ENCODE results near the gene FERMT3.

GRCh38 chr11:64224891-64225607 lies 18.5 kb downstream of the FERMT3 start:
- no peak for TF ChIP-seq CTCF (IDR thresholded peaks at IDR 0.05)
- TF ChIP-seq POLR2A (IDR thresholded peaks at IDR 0.05): no peak
